Kasumi-1 (cell line): ENCODE data around the gene H6PD.

Experiments used
- DNase-seq, 2 experiments: peaks; one replicate each; lab custom pipeline; 2025; lab: John Stamatoyannopoulos, UW

The H6PD gene

DNA sequence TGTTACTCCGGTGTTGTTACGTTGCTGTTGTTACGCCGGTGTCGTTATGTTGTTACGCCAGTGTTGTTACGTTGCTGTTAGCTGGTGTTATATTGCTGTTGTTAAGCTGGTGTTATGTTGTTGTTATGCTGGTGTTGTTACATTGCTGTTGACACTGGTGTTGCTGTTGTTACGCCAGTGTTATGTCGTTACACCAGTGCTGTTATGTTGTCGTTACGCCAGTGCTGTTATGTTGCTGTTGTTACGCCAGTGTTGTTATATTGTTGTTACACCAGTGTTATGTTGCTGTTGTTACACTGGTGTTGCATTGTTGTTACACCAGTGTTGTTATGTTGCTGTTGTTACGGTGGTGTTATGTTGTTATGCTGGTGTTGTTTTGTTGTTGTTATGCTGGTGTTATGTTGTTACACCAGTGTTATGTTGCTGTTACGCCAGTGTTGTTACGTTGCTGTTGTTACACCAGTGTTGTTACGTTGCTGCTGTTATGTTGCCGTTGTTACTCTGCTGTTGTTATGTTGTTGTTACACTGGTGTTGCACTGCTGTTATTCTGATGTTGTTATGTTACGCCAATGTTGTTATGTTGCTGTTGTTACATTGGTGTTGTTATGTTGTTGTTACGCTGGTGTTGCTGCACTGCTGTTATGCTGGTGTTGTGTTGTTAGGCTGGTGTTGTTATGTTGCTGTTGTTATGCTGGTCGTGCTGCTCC lies 25.6 kb downstream of the H6PD start:
- DNase-seq = no peak

DNA sequence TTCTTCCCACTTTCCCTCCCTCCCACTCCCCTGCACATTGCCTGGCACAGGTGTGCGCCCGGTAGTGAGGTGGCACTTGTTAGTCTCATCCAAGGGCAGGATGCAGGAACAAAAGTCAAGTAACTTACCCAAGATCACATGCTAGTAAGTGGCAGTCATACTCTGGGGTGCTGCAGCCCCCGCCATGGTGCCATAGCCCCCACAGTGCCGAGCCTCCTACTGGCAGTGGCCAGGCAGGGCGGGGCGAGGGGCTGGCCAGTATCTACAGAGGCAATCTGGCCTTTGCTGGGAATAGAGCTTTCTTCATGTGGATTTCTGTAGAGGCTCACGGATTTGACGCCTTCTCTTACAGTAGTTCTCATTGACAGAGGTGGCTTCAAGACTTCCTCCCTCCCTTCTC lies 26.9 kb downstream of the H6PD start:
- no peak for DNase-seq

DNA sequence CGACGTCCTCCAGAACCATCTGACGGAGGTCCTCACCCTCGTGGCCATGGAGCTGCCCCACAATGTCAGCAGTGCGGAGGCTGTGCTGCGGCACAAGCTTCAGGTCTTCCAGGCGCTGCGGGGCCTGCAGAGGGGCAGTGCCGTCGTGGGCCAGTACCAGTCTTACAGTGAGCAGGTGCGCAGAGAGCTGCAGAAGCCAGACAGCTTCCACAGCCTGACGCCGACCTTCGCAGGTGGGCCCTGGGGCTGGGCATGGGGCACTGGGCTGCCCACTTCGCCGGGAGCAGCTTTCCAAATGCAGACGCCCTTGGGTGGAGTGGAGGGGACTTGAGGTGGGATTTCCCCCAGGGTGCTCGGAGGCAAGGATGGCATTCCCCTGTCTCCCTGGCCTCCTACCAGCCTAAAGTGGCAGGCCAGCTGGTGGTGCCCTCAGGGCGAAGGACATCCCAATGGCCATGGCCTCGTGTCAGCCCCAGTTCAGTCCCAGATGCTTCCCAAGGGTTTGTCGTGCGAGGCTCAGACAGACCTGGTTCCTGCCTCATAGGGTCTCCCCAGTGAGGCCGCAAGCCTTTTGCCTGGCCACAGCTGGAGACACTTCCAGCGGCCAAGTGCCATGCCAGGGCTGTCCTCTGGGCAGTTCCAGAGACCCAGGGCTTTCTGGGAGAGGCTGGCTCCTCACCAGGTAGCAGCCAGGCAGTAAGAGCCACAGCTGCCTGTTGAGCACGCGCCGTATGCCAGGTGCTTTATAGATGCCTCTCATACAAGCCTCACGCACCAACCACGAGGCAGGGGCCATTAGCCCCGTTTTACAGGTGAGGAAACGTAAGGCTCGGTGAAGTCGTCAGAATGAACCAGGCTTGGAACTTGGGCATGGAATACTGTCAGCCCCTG lies 27.8 kb downstream of the H6PD start:
- DNase-seq = no peak

DNA sequence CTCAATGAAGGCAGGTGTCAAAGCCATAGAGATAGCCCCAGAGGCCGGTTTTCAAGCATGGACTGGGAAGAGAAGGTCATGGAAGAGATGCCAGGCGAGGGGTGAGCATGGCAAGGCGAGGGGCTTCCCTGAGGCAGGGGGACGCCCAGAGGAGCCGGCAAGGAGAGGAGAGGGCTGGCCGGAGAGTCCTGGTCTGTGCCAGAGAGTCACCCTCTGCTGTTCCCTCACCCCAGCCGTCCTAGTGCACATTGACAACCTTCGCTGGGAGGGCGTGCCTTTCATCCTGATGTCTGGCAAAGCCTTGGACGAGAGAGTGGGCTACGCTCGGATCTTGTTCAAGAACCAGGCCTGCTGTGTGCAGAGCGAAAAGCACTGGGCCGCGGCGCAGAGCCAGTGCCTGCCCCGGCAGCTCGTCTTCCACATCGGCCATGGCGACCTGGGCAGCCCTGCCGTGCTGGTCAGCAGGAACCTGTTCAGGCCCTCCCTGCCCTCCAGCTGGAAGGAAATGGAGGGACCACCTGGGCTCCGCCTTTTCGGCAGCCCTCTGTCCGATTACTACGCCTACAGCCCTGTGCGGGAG lies 28.8 kb downstream of the H6PD start:
- DNase-seq = no peak

DNA sequence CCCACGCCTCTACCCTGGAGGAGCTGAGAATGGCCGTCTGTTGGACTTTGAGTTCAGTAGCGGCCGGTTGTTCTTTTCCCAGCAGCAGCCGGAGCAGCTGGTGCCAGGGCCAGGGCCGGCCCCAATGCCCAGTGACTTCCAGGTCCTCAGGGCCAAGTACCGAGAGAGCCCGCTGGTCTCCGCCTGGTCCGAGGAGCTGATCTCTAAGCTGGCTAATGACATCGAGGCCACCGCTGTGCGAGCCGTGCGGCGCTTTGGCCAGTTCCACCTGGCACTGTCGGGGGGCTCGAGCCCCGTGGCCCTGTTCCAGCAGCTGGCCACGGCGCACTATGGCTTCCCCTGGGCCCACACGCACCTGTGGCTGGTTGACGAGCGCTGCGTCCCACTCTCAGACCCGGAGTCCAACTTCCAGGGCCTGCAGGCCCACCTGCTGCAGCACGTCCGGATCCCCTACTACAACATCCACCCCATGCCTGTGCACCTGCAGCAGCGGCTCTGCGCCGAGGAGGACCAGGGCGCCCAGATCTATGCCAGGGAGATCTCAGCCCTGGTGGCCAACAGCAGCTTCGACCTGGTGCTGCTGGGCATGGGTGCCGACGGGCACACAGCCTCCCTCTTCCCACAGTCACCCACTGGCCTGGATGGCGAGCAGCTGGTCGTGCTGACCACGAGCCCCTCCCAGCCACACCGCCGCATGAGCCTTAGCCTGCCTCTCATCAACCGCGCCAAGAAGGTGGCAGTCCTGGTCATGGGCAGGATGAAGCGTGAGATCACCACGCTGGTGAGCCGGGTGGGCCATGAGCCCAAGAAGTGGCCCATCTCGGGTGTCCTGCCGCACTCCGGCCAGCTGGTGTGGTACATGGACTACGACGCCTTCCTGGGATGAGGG lies 29.7 kb downstream of the H6PD start:
- no peak for DNase-seq

DNA sequence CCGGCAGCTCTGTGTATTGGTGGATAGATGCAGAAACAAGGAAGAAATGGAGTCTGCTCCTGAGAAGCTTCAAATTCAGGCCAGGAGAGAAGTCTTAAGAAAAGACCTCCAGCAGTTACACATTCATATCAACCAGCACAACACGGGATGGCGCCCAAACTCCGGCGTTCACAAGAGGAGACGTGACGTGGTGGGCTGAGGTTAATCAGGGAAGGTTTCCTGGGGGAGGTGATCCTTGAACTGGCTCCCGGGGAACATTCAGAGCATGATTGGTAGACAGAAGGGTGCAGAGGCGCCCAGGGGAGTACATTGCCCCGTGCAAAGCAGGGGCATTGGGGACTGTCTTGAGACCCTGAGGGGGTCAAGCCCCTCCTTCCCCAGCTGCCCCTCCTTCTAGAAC lies 30.5 kb downstream of the H6PD start:
- DNase-seq = no peak

DNA sequence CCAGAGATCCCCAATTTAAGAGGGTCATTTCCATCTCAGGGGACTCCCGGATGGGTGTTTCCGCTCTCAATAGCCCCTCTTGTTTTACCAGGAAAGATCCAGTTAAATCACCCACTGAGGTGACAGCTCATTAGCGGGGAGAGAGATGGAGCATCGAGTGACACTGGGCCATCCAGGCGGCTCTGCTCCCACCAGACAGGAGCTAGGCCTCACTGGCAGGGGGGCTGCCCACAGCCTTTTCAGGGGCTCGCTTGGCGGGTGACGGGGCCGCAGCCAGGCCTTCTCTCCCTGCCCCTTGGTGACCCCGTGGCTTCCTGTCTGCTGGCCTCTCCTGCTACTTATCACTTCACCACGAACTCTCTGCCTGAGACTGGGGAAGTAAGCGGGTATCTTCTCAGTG lies 31.4 kb downstream of the H6PD start:
- no peak for DNase-seq

DNA sequence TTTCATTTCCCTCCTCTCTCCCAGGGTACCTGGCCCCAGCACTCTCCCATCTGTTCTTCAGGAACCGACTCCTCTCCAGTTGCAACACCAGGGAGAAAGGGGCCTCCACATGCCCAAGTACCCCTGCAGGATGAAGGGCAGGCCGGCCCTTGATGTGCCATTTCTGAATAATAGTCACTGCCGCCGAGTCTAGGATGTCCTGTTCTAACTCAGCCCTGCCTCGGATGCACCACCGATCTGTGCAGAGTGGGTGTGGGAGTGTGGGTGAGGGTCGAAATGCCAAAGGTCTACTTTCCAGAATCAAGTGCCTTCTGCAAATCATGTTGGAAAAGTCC lies 32.7 kb downstream of the H6PD start:
- no peak for DNase-seq

DNA sequence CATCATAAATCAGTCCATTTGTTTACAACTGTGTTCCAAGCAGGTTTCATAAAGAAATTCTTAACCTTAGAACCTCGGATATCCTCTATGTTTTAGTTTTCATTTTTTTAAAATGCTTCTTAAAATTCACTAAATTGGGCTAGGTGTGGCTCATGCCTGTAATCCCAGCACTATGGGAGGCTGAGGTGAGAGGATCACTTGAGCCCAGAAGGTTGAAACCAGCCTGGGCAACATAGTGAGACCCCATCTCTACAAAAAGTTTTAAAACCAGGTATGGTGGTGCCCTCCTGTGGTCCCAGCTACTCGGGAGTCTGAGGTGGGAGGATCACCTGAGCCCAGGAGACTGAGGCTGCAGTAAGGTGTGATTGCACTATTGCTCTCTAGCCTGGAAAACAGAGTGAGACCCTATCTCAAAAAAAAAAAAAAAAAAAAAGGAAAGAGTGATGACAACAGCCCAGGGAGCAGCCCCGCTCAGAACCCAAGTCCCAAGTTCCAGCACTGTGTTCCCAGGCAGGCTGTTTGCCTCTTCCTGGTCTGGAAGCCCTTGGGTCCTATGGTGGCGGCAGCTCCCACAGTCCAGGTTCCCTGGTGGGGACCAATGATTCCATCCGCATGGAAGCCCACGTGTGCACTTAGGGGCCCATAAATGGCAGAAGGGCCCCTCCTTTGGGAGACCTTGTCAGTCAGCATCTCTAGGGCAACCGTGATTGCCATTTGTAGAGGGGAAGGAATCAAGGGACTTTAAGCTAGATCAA lies 33.4 kb downstream of the H6PD start:
- DNase-seq = no peak

DNA sequence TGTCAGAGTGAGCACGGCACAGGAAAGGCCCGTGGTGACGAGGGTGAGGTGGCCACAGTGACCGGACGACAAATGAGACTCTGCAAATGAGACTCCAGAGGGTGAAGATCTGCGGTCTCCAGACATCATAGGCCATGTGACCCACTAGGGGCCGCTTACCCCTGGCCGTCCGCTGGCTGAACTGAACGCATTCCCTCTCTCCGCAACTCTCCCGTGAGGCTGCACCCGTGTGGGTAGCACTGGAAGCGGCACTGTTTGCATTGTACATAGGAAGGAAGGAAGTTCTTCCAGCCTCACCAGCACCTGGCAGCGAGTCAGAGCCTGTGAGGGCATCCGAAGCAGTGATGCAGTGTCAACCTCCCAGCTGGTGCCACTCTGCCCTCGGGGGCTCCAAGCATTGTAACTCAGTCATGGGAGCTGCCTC lies 34.5 kb downstream of the H6PD start:
- no peak for DNase-seq

DNA sequence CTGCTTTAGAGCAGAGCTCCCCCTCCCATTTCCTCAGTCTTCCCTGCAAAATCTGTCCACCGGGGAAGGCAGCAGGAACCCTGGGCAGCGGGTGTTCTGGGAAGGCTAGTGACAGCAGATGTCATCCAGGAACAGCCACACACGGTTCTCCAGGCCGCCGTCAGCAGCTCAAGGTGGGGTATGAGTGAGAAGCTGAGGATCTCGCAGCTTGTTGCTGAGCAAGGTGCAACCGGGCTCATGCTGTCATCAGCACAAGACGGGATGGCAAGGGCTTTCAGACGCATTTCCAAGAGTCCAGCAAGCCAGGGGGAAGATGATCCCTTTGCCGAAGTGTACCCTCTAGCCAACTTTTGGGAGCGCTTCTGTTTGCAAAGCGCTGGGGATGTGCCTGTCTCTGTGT lies 35.1 kb downstream of the H6PD start:
- no peak for DNase-seq

DNA sequence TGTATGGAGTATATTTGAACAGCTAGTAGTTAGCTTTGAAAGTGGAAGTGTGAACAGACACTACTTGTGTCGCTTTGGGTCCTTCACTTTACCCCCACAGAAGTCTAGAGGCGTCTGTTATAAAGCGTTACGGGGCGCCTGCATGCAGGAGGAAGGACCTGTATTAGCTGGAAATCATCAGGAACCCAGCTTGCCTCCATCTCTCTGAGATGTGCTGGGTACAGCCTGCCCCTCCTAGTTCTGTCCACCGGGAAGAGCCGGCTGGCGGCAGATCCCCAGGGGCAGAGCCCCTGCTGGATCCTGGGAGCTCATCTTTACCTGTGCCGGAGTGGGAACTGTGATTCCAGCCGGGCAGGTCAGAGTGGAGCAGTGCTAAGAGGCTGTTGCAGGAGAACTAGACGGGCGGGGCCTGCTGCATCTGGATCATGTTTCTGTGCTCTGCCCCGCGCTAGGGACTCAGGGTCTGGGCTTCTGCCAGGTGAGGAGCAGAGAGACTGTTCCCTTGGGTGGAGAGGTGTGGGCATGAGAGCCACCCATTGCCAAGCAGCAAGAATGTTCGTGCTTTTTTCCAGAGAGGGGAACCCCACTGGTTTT lies 35.8 kb downstream of the H6PD start:
- no peak for DNase-seq

DNA sequence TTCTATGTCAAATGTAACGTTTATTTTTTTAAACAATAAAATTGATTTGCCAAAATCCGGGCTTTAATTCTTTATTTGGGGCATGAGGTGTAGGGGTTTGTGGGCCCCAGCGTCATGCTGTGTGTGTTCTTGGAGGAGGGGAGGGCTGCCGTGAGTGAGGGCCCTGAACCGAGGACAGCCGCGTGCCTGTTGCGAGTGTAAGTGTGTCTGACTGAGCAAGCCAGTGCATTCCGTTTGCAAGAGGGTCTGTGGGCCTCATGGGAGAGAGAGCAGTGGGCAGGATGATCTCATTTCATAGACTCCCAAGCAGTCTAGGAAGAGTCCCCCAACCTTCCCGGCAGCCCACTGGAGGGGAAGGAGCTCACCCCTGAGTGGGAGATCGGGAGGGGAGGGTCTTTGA lies 36.7 kb downstream of the H6PD start:
- no peak for DNase-seq

DNA sequence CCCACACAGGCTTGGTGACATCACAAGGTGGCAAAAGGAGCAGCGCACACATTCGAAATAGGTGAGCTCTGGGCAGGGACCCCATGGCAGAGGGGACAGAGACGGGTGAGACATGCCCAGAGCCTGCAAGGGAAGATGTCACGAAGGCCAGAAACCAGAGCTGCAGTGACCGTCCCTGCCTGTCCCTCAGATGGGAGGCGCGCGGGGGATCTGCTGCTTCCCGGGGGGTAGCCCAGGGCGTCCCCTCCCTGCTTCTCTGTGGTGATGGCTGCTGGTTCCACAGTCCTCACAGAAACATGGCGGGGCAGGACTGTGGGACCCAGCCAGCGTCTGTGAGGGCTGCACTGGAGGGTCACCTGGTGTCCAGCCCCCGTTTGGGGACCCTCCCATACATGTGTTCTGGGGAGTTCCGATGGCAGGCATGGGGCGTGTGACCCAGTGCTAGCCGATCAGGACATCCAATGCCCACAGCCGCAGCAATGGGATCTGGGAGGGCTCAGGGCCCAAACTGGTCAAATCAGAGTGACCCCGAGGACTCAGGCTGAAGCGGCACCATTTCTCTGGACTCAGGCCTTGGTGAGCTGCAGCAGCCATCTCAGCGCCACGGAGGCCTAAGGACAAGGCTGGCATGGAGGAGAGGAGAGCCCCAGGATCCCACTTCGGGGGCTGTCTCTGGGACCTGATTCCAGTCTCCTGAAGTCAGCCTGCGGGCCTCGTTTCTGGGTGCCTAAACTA lies 37.5 kb downstream of the H6PD start:
- no peak for DNase-seq

DNA sequence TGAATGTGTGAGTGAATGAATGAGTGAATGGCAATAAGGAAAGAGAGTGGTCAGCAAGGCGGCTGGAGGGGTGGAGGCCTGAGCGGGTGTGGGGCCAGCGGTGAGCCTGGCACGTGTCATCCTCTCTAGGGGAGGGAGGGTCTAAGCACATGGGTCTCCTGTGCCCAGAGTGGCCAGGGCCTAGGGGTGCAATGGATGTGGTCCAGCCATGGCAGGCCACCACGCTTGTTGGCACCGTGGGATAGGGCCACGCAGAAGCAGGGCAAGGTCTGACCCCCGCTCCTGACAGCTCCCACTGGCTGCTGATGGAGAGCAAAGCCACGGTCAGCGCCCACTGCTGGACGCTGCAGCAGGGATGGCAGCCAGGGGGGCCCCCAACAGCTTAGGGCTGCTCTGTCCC lies 38.6 kb downstream of the H6PD start:
- DNase-seq = no peak

DNA sequence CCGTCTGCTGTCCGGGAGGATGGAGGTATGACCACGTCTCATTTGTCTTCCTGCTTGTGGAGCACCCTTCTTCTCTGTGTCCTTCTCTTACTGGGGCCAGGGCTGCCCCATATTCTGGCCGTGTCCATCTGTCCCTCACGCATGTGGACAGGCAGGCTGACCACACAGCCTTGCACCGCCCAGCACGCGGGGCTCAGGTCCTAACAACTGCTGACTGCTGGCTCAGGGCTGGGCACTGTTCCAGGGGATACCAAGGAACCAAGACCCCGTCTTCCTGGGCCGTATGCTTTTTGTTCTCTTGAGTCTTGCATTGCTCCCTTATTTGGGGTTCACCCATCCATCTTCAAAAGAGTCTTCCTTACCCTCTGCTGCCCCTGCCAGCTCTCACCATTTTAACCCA lies 40.6 kb downstream of the H6PD start:
- DNase-seq = no peak

DNA sequence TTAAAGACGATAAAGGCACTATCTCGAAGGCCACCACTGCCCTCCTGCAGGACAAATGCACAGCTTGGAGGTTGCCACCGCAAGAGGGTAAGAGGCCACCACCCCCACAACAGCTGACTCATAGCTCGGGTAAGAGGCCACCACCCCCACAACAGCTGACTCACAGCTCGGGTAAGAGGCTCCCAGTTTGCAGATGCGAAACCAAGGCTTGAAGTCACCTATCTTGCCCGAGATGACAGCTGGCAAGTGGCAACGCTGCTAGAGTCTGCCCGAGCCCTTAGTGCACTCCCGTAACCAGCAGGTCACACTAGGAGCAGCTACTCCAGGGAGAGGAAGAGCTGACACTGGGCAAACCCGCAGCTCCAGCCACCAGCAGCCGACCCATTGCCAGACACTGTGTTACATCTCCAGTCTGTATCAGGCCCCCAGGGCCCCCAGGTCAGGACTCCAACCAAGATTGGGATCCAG lies 41.0 kb downstream of the H6PD start:
- no peak for DNase-seq

DNA sequence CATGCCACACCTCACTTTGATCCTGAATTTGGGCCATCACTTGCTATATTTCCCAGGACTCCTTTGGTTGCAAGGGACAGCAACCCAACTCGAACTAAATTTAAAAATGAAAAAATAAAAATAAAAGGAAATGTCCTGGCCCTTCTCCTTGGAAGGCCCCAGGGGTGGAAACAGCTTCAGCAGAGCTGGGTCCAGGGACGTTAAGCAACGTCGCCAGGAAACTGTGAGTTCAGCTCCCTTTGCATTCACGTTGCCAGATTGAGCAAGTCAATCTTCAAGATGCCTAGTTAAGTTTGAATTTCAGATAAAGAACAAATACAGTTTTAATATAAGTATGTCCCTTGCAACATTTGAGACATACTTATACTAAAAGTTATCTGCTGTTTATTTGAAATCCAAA lies 43.5 kb downstream of the H6PD start:
- no peak for DNase-seq

DNA sequence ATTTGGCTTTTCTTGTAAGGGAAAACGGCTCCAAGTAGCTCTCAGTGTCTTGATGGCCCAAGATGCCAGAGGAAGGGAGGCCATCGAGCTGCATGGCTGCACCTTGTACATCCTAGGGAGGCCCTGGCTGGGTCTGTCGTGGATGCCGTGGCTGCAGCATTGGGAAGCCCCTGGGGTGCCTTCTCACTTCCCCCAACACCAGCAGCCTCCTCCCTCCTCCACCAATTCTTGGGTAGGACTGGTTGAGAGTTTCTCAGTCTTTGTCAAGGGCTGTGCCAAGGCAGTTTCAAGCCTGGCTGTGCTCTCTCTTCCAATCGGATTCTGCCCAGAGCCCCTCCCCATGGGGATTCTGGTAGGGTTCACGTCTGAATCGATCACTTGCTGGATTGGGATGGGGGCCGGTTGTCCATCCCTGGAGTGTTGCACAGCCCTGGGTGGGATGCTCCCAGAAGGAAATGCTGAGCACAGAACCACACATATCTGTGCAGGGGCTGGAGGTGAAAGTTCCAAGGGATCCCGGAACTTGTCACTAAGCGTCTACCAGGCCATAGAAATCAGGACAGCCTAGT lies 44.1 kb downstream of the H6PD start:
- DNase-seq = no peak
